OCI-LY3 (cell line): ENCODE data around the gene SCART1.

Source experiments
- H2AFZ ChIP-seq: fragments of 200-600, 300-600 bp; shearing (Covaris generic); 2 replicates; pipeline ENCODE4 v1.6.0; 2014; ENCODE audit warnings: antibody characterized with exemption, low read depth, low read length
- H3K27ac ChIP-seq: fragments of 200-600, 300-600 bp; sonication (generic); 2 replicates; pipeline ENCODE4 v1.5.1; 2014; ENCODE audit warnings: mild to moderate bottlenecking, low read length, moderate library complexity, mixed read lengths
- H3K27me3 ChIP-seq: fragments of 200-600, 300-600 bp; sonication (generic); 2 replicates; pipeline ENCODE4 v1.6.1; 2014; ENCODE audit warnings: low read depth, low read length, mixed read lengths
- H3K36me3 ChIP-seq: fragments of 200-600, 300-600 bp; sonication (generic); replicated peaks from 2 replicates; pipeline ENCODE3; 2014; ENCODE audit warnings: low read depth, low read length, mixed read lengths
- H3K4me1 ChIP-seq: fragments of 300-600, 200-600 bp; sonication (generic); 2 replicates; pipeline ENCODE4 v1.6.1; 2014; ENCODE audit warnings: low read length, mixed read lengths
- H3K4me2 ChIP-seq: fragments of 200-600, 300-600 bp; sonication (generic); 2 replicates; pipeline ENCODE4 v1.6.1; 2014; ENCODE audit warnings: low read length, mixed read lengths
- H3K4me3 ChIP-seq: fragments of 300-600, 200-600 bp; sonication (generic); 2 replicates; pipeline ENCODE4 v1.5.1; 2014; ENCODE audit warnings: antibody characterized with exemption, mild to moderate bottlenecking, low read length, moderate library complexity
- H3K79me2 ChIP-seq: fragments of 300-600, 200-600 bp; shearing (Covaris generic); 2 replicates; pipeline ENCODE4 v1.6.1; 2014; ENCODE audit warnings: mild to moderate bottlenecking, low read length, mixed read lengths
- H3K9ac ChIP-seq: fragments of 300-600, 200-600 bp; shearing (Covaris generic); 2 replicates; pipeline ENCODE4 v1.6.0; 2014; ENCODE audit warnings: mild to moderate bottlenecking, low read length, moderate library complexity
- H3K9me3 ChIP-seq: fragments of 200-600, 300-600 bp; shearing (Covaris generic); 2 replicates; pipeline ENCODE4 v1.6.1; 2014; ENCODE audit warnings: low read length, mixed read lengths; ENCODE audit not compliant: insufficient read depth
- H4K20me1 ChIP-seq: fragments of 200-600, 300-600 bp; sonication (generic); 2 replicates; pipeline ENCODE4 v1.6.1; 2016; ENCODE audit warnings: low read length, mixed read lengths; ENCODE audit not compliant: insufficient read depth
- CTCF ChIP-seq: fragments of 200-600, 300-600 bp; sonication (generic); IDR thresholded peaks from 2 replicates; pipeline ENCODE4 v1.5.1; 2014; ENCODE audit warnings: antibody characterized with exemption, low read length, low read depth
- EZH2phosphoT487 ChIP-seq: fragments of 200-600 bp; shearing (Covaris generic); IDR thresholded peaks from 2 replicates; pipeline ENCODE4 v1.6.1; 2018; ENCODE audit warnings: antibody characterized with exemption, mixed run types, low read depth

SCART1 gene

GRCh38 chr10:133441780-133442179, 12.0 kb upstream of the SCART1 start:
- Histone ChIP-seq H3K9ac (no peak overlapping the region), H3K4me3 (no peak overlapping the region), H3K27ac (no peak overlapping the region), H2AFZ (no peak overlapping the region), H3K79me2 (no peaks in the 10 kb centered on the region), H3K36me3 (no peaks in the 10 kb centered on the region), H3K4me2 (no peak overlapping the region), H3K4me1 (peaks cover 3% of the 10 kb centered on the region; the same call in 1 of the 2 replicates), H3K27me3 (no peaks in the 10 kb centered on the region), H4K20me1 (no peaks in the 10 kb centered on the region), H3K9me3 (no peaks in the 10 kb centered on the region)
- no peak for TF ChIP-seq CTCF
- TF ChIP-seq EZH2phosphoT487, result no peak

- Histone ChIP-seq H3K36me3 (no peaks in the 10 kb centered on the region), H3K9me3 (no peaks in the 10 kb centered on the region), H3K27ac (no peak overlapping the region), H3K4me2 (no peak overlapping the region), H2AFZ (no peak overlapping the region), H3K9ac (no peak overlapping the region), H4K20me1 (no peaks in the 10 kb centered on the region), H3K27me3 (no peaks in the 10 kb centered on the region), H3K4me1 (peaks cover 3% of the 10 kb centered on the region; the same call in 1 of the 2 replicates), H3K4me3 (no peak overlapping the region), H3K79me2 (no peaks in the 10 kb centered on the region)
- TF ChIP-seq EZH2phosphoT487, result no peak
- no peak for TF ChIP-seq CTCF
These were observed 11.4 kb upstream of the SCART1 start for GRCh38 chr10:133442191-133442966.

- H3K27me3 ChIP-seq, result no peaks in the 10 kb centered on the region
- H3K36me3 ChIP-seq, result no peaks in the 10 kb centered on the region
- no peak for TF ChIP-seq EZH2phosphoT487
- TF ChIP-seq CTCF, result no peak
- H3K4me3 ChIP-seq, result no peak overlapping the region
- no peak overlapping the region for H3K9ac ChIP-seq
- H3K4me1 ChIP-seq, result peaks cover 3% of the 10 kb centered on the region; the same call in 1 of the 2 replicates
- no peak overlapping the region for H3K4me2 ChIP-seq
- H4K20me1 ChIP-seq, result no peaks in the 10 kb centered on the region
- no peaks in the 10 kb centered on the region for H3K79me2 ChIP-seq
- no peak overlapping the region for H2AFZ ChIP-seq
- peaks cover 2% of the 10 kb centered on the region; the same call in 1 of the 2 replicates for H3K9me3 ChIP-seq
- H3K27ac ChIP-seq, result no peak overlapping the region
These were observed 10.5 kb upstream of the SCART1 start for GRCh38 chr10:133442967-133443924.
